ENCODE data around the gene TMEM255B.

GRCh38 chr13:113856716-113857065, 97.7 kb downstream of the TMEM255B start:
- no peak for TF ChIP-seq CTCF (IDR thresholded peaks at IDR 0.05; ENCODE audit: insufficient read depth, low read length, poor library complexity, severe bottlenecking)
- no peak for TF ChIP-seq EZH2phosphoT487 (conservative IDR thresholded peaks at IDR 0.05; ENCODE audit: low read length)

Data from SU-DHL-6 (cell line).